Measurements from ENCODE around the gene HOXA9. TPM values are rescaled to one million over a fixed set of nuclear protein-coding genes. Genes with fewer than 3 reads are reported as not detected.
A peak's percentile ranks its signal among the peaks of the same experiment; 100 is the strongest.

Gene HOXA9
- total and polyA plus RNA-seq, 2 of the 4 experiments (the other 2 are of a cell fraction) = 0.18 to 0.32 TPM

DNA sequence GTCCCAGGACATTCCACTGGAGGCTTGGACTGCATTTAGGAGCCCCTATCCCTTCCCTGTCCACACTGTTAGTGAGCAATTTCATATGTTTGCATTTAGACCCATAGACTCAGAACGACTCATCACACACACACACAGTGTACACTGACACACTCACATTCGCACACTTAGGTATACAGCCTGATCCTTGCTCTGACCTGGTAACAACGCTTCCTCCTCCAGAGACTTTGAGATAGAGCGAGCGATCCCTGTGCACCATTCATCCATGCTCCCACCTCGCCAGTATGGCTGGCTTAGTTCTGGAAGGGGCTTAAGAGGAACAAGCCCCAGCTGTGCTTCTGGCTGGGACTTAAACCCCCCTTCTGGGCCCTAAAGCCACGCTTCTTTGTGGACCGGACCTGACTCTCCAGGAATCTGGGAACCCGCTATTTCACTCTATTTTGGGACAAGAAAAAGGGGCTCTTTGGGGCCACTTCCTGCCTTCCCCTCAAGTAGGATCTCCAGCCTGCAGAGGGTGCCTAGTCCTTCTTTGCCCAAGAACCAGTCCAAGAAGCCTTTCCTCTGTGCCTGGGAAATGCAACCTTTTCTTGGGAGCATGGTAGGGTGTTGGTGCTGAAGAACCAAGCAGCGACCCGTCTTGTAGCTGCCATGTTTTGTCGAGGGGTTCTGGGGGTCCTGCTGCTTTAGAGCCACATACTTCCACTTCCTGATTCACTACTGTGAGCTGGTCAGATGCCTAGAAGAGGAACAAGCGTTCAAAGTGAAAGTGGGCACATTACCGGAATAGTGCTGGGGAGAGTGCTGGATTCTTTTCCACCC is 35.6 kb upstream of the HOXA9 start:
- Histone ChIP-seq H2AFZ (replicated peaks; ENCODE audit: low read length, poor library complexity) (peak overlapping the region; percentile 5), H3K14ac (replicated peaks; ENCODE audit: low read depth, low read length) (no peak overlapping the region), H2AK5ac (ENCODE audit: low read depth, low read length) (no peak overlapping the region), H2AK9ac (replicated peaks; ENCODE audit: low read depth, low read length, poor library complexity) (no peak overlapping the region), H3K36me3 (ENCODE audit: control insufficient read depth, insufficient read depth, low read length) (no peaks in the 10 kb centered on the region), H2BK15ac (ENCODE audit: low read depth, low read length) (no peak overlapping the region), H3K4me2 (ENCODE audit: low read depth, low read length) (peak overlapping the region; percentile 40; the same call in 1 of the 2 replicates), H4K8ac (ENCODE audit: low read depth in 2 of 2, low read length in 2 of 2) (no peak overlapping the region), H3K4ac (ENCODE audit: low read depth, low read length) (no peak overlapping the region), H3K9ac (ENCODE audit: low read depth, low read length) (no peak overlapping the region), H4K5ac (ENCODE audit: low read depth, low read length) (no peak overlapping the region), H3K4me1 (ENCODE audit: control insufficient read depth, insufficient read depth, low read length) (peaks cover 2% of the 10 kb centered on the region; the same call in 1 of the 2 replicates), H3K27ac (ENCODE audit: insufficient read depth, low read length) (no peak overlapping the region), H2BK5ac (ENCODE audit: low read depth, low read length, poor library complexity, severe bottlenecking) (no peak overlapping the region), H3K56ac (ENCODE audit: extremely low read depth, insufficient read depth, low read length) (no peak overlapping the region), H2BK120ac (ENCODE audit: low read depth, low read length) (no peak overlapping the region), H2BK20ac (ENCODE audit: low read depth, low read length) (no peak overlapping the region), H3K9me3 (ENCODE audit: control insufficient read depth, insufficient read depth, low read length) (peaks cover 9% of the 10 kb centered on the region; the same call in 1 of the 2 replicates), H3K79me1 (ENCODE audit: low read depth in 1 of 2, low read length in 2 of 2) (no peaks in the 10 kb centered on the region), H3K23ac (ENCODE audit: low read depth, low read length) (peak overlapping the region; percentile 89), H4K20me1 (ENCODE audit: insufficient read depth, low read length) (peaks cover 24% of the 10 kb centered on the region), H4K91ac (ENCODE audit: insufficient read depth, low read depth, low read length) (no peak overlapping the region), H3K9me1 (ENCODE audit: insufficient read depth, low read length) (peaks cover 5% of the 10 kb centered on the region; the same call in 1 of the 2 replicates), H3K18ac (ENCODE audit: low read depth, low read length) (no peak overlapping the region), H3K27me3 (ENCODE audit: control insufficient read depth, insufficient read depth, low read length) (peaks cover 88% of the 10 kb centered on the region), H3K4me3 (ENCODE audit: insufficient read depth, low read depth, low read length) (no peak overlapping the region)
- DNase-seq (no peak), ATAC-seq (ENCODE audit: low read depth) (no peak)
- in situ Hi-C loops (cut with MboI; ENCODE audit: low sequenced_read_pairs) = loop anchor here (5.0 to 10.0 kb wide), 2 partner anchors 381 to 574 kb away; no protein-coding TSS in a partner anchor
- POLR2A ChIA-PET (ENCODE audit: unreplicated experiment) = no interaction called here
- CTCF ChIA-PET = no interaction called here
- intact Hi-C loops (cut with micrococcal nuclease) = no loop called here
- dilution Hi-C loops (cut with HindIII; ENCODE audit: low sequenced_read_pairs, unreplicated experiment) = no loop called here
- BruUV-seq (replicated peaks) = no TSS peak
- WGBS, 2 experiments (ENCODE audit: extremely low coverage in 2 of 2, insufficient read length in 1 of 2) = 14% methylated on average over 4 of the region's 14 CpGs; no CpG with 5 or more reads in 1 of the 2 experiments
- TF ChIP-seq MAZ (IDR thresholded peaks at IDR 0.05; ENCODE audit: borderline replicate concordance, low read depth, low read length) = no peak
- no peak for TF ChIP-seq MAFK (IDR thresholded peaks at IDR 0.05; ENCODE audit: low read depth, low read length)
- TF ChIP-seq USF2 (IDR thresholded peaks at IDR 0.05; ENCODE audit: low read depth, low read length) = no peak
- no peak for TF ChIP-seq RFX5 (IDR thresholded peaks at IDR 0.05; ENCODE audit: low read depth, low read length)
- no peak for TF ChIP-seq FOS (IDR thresholded peaks at IDR 0.05; ENCODE audit: low read depth, low read length)
- TF ChIP-seq MXI1 (IDR thresholded peaks at IDR 0.05; ENCODE audit: borderline replicate concordance, low read depth, low read length) = no peak
- TF ChIP-seq POLR2A (IDR thresholded peaks at IDR 0.05; ENCODE audit: low read depth, low read length) = no peak
- no peak for TF ChIP-seq CTCF (conservative IDR thresholded peaks at IDR 0.05; ENCODE audit: low read depth, low read length)
- TF ChIP-seq CEBPB (IDR thresholded peaks at IDR 0.05; ENCODE audit: low read depth, low read length) = no peak
- TF ChIP-seq RCOR1 (IDR thresholded peaks at IDR 0.05; ENCODE audit: insufficient replicate concordance, low read length) = no peak
- TF ChIP-seq NFE2L2 (IDR thresholded peaks at IDR 0.05; ENCODE audit: low read depth, low read length) = no peak
- no peak for TF ChIP-seq CHD1 (IDR thresholded peaks at IDR 0.05; ENCODE audit: low read depth, low read length)
- TF ChIP-seq ELK1 (IDR thresholded peaks at IDR 0.05; ENCODE audit: borderline replicate concordance, low read depth, low read length) = no peak
- TF ChIP-seq RAD21 (IDR thresholded peaks at IDR 0.05; ENCODE audit: low read length) = no peak
- TF ChIP-seq SMC3 (IDR thresholded peaks at IDR 0.05; ENCODE audit: low read depth, low read length) = no peak

All from IMR-90 (cell line).